GM11168 (cell line): ENCODE data around the gene SLC13A5.

Source experiments
- in situ Hi-C: fragments of 300-500 bp; cut with MboI; formaldehyde crosslinking; loops from one replicate; pipeline ENCODE4 v1.12.0; 2022; ENCODE audit warnings: low sequenced_read_pairs; ENCODE audit not compliant: unreplicated experiment

Gene SLC13A5

GRCh38 chr17:6641247-6641863 lies 71.8 kb downstream of the SLC13A5 start:
- in situ Hi-C loops = no loop called here

- in situ Hi-C loops = no loop called here
These were observed 72.5 kb downstream of the SLC13A5 start, which contains the start of the genes KIAA0753 and TXNDC17 for GRCh38 chr17:6640536-6641246. Gene KIAA0753 (minus strand): TSS chr17:6640711. CDS start chr17:6635103, 5,608 bp downstream. Gene TXNDC17 (plus strand): TSS chr17:6641060. CDS start chr17:6641083, 23 bp downstream.

GRCh38 chr17:6639586-6640535 lies 73.3 kb downstream of the SLC13A5 start:
- in situ Hi-C loops = no loop called here

GRCh38 chr17:6639014-6639585 lies 74.1 kb downstream of the SLC13A5 start:
- in situ Hi-C loops = no loop called here

- in situ Hi-C loops = no loop called here
These were observed 74.9 kb downstream of the SLC13A5 start for GRCh38 chr17:6638046-6638908.

GRCh38 chr17:6637458-6637840 lies 75.7 kb downstream of the SLC13A5 start:
- in situ Hi-C loops = no loop called here

- in situ Hi-C loops = no loop called here
These were observed 76.3 kb downstream of the SLC13A5 start for GRCh38 chr17:6636616-6637457.

GRCh38 chr17:6636105-6636504 lies 77.1 kb downstream of the SLC13A5 start:
- in situ Hi-C loops = no loop called here
